ENCODE measurements around the gene PTGDR2. TPM values are rescaled to one million over a fixed set of nuclear protein-coding genes. Genes with fewer than 3 reads are reported as not detected.

PTGDR2 gene
- total RNA-seq, 1 donor from 2014 or later: not detected

DNA sequence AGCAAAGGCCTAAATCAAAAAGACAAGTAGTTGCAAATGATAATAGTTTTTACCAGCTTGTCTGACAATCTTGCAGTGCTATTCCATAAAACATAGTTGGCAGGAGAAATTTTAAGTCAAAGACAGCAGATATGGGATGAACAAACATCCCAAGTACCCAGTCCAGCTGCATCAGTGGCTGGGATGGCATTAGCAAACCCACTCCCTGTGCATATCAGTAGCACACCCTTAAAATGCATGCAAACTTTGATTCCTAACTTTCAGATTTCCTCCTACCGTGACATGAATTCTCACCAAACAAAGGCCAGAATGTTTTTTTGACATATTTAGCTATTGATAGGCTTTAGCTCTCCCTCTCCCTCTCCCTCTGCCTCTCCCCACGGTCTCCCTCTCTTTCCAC lies 41.6 kb downstream of the PTGDR2 start:
- Histone ChIP-seq H3K4me1 (ENCODE audit: insufficient read depth, low read length) (no peaks in the 10 kb centered on the region), H3K9ac (ENCODE audit: low read length) (no peak overlapping the region), H3K4me2 (ENCODE audit: low read length) (no peak overlapping the region), H3K36me3 (ENCODE audit: insufficient read depth, low read length) (no peaks in the 10 kb centered on the region), H3K79me2 (ENCODE audit: insufficient read depth, low read length) (no peaks in the 10 kb centered on the region), H3K27me3 (ENCODE audit: insufficient read depth, low read length) (peaks cover 4% of the 10 kb centered on the region), H3K27ac (ENCODE audit: low read depth, low read length) (no peak overlapping the region), H3K4me3 (ENCODE audit: insufficient read depth, low read depth, low read length) (no peak overlapping the region), H2AFZ (ENCODE audit: low read depth, low read length) (no peak overlapping the region), H4K20me1 (ENCODE audit: insufficient read depth, low read length) (no peaks in the 10 kb centered on the region), H3K9me3 (ENCODE audit: insufficient read depth, low read depth, low read length) (peaks cover 10% of the 10 kb centered on the region)
- peaks cover 16% of the 10 kb centered on the region for H3K9me3 Mint-ChIP-seq (ENCODE audit: unreplicated experiment)
- no peak overlapping the region for H3K4me3 Mint-ChIP-seq (ENCODE audit: unreplicated experiment)
- TF ChIP-seq, protein P1, sequence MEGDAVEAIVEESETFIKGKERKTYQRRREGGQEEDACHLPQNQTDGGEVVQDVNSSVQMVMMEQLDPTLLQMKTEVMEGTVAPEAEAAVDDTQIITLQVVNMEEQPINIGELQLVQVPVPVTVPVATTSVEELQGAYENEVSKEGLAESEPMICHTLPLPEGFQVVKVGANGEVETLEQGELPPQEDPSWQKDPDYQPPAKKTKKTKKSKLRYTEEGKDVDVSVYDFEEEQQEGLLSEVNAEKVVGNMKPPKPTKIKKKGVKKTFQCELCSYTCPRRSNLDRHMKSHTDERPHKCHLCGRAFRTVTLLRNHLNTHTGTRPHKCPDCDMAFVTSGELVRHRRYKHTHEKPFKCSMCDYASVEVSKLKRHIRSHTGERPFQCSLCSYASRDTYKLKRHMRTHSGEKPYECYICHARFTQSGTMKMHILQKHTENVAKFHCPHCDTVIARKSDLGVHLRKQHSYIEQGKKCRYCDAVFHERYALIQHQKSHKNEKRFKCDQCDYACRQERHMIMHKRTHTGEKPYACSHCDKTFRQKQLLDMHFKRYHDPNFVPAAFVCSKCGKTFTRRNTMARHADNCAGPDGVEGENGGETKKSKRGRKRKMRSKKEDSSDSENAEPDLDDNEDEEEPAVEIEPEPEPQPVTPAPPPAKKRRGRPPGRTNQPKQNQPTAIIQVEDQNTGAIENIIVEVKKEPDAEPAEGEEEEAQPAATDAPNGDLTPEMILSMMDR (IDR thresholded peaks at IDR 0.05; ENCODE audit: insufficient read depth, low read depth, low read length): no peak
- no peak for TF ChIP-seq EZH2 (IDR thresholded peaks at IDR 0.05; ENCODE audit: insufficient read depth, low read length)
- FAIRE-seq (no peak), DNase-seq (ENCODE audit: low read depth) (no peak)
- H3K27ac Mint-ChIP-seq (ENCODE audit: unreplicated experiment): no peak overlapping the region
- H3K4me1 Mint-ChIP-seq (ENCODE audit: low read depth, unreplicated experiment): no peaks in the 10 kb centered on the region
- peaks cover 24% of the 10 kb centered on the region for H3K27me3 Mint-ChIP-seq (ENCODE audit: low read depth, unreplicated experiment)
- H3K36me3 Mint-ChIP-seq (ENCODE audit: low read depth, unreplicated experiment): no peaks in the 10 kb centered on the region

DNA sequence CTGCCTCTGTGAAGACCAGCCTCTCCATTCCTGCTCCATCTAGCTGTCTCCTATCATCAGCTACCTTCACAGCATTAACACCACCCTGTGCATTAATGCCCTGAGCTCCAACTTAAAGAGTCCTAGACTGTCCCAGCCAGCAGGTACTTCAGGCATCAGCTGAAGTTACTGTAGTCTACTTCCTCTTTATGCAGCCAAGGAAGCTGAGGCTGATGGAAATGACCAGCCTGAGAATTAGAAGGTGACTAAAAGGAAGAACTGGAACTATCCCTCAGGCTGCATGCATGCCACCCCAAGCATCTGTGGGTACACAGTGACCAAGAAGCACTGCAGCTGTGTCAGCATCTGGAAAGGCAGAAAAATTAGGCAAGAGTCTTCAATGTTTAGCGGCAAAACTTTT lies 42.4 kb downstream of the PTGDR2 start:
- DNase-seq (ENCODE audit: low read depth) (no peak), FAIRE-seq (no peak)
- Histone ChIP-seq H3K9me3 (ENCODE audit: insufficient read depth, low read depth, low read length) (peaks cover 10% of the 10 kb centered on the region), H3K79me2 (ENCODE audit: insufficient read depth, low read length) (no peaks in the 10 kb centered on the region), H4K20me1 (ENCODE audit: insufficient read depth, low read length) (no peaks in the 10 kb centered on the region), H3K9ac (ENCODE audit: low read length) (no peak overlapping the region), H3K4me1 (ENCODE audit: insufficient read depth, low read length) (no peaks in the 10 kb centered on the region), H3K4me2 (ENCODE audit: low read length) (no peak overlapping the region), H3K36me3 (ENCODE audit: insufficient read depth, low read length) (no peaks in the 10 kb centered on the region), H3K27ac (ENCODE audit: low read depth, low read length) (no peak overlapping the region), H3K4me3 (ENCODE audit: insufficient read depth, low read depth, low read length) (no peak overlapping the region), H3K27me3 (ENCODE audit: insufficient read depth, low read length) (peaks cover 4% of the 10 kb centered on the region), H2AFZ (ENCODE audit: low read depth, low read length) (no peak overlapping the region)
- Mint-ChIP-seq H3K27me3 (ENCODE audit: low read depth, unreplicated experiment) (peaks cover 20% of the 10 kb centered on the region), H3K4me1 (ENCODE audit: low read depth, unreplicated experiment) (no peaks in the 10 kb centered on the region), H3K27ac (ENCODE audit: unreplicated experiment) (no peak overlapping the region), H3K4me3 (ENCODE audit: unreplicated experiment) (no peak overlapping the region), H3K36me3 (ENCODE audit: low read depth, unreplicated experiment) (no peaks in the 10 kb centered on the region), H3K9me3 (ENCODE audit: unreplicated experiment) (peaks cover 16% of the 10 kb centered on the region)
- TF ChIP-seq EZH2 (IDR thresholded peaks at IDR 0.05; ENCODE audit: insufficient read depth, low read length): no peak
- TF ChIP-seq, protein P1 (IDR thresholded peaks at IDR 0.05; ENCODE audit: insufficient read depth, low read depth, low read length): no peak

GRCh38 chr11:60810569-60810968 lies 45.2 kb downstream of the PTGDR2 start:
- Histone ChIP-seq H3K27me3 (ENCODE audit: insufficient read depth, low read length) (peaks cover 4% of the 10 kb centered on the region), H3K4me2 (ENCODE audit: low read length) (no peak overlapping the region), H3K79me2 (ENCODE audit: insufficient read depth, low read length) (no peaks in the 10 kb centered on the region), H3K36me3 (ENCODE audit: insufficient read depth, low read length) (no peaks in the 10 kb centered on the region), H2AFZ (ENCODE audit: low read depth, low read length) (no peak overlapping the region), H3K9me3 (ENCODE audit: insufficient read depth, low read depth, low read length) (no peaks in the 10 kb centered on the region), H3K4me1 (ENCODE audit: insufficient read depth, low read length) (no peaks in the 10 kb centered on the region), H3K27ac (ENCODE audit: low read depth, low read length) (no peak overlapping the region), H3K4me3 (ENCODE audit: insufficient read depth, low read depth, low read length) (no peak overlapping the region), H3K9ac (ENCODE audit: low read length) (no peak overlapping the region), H4K20me1 (ENCODE audit: insufficient read depth, low read length) (no peaks in the 10 kb centered on the region)
- no peaks in the 10 kb centered on the region for H3K36me3 Mint-ChIP-seq (ENCODE audit: low read depth, unreplicated experiment)
- peaks cover 18% of the 10 kb centered on the region for H3K27me3 Mint-ChIP-seq (ENCODE audit: low read depth, unreplicated experiment)
- no peak for TF ChIP-seq EZH2 (IDR thresholded peaks at IDR 0.05; ENCODE audit: insufficient read depth, low read length)
- TF ChIP-seq, protein P1 (IDR thresholded peaks at IDR 0.05; ENCODE audit: insufficient read depth, low read depth, low read length): no peak
- H3K4me1 Mint-ChIP-seq (ENCODE audit: low read depth, unreplicated experiment): no peaks in the 10 kb centered on the region
- no peak overlapping the region for H3K4me3 Mint-ChIP-seq (ENCODE audit: unreplicated experiment)
- no peak for FAIRE-seq
- peaks cover 7% of the 10 kb centered on the region for H3K9me3 Mint-ChIP-seq (ENCODE audit: unreplicated experiment)
- no peak overlapping the region for H3K27ac Mint-ChIP-seq (ENCODE audit: unreplicated experiment)
- DNase-seq (ENCODE audit: low read depth): no peak
